HG02973 (cell line): ENCODE results near the gene RERE.

Experiments
- ATAC-seq: cut with Tn5 transposase; IDR thresholded peaks from one replicate; pipeline ENCODE4 v1.9.1; 2021; ENCODE audit warnings: moderate library complexity; ENCODE audit not compliant: unreplicated experiment

The RERE gene

GRCh38 chr1:8324176-8324810, 493.1 kb downstream of the RERE start:
- ATAC-seq: no peak

GRCh38 chr1:8323706-8324105, 493.7 kb downstream of the RERE start:
- no peak for ATAC-seq

- ATAC-seq: no peak
These were observed 495.8 kb downstream of the RERE start for GRCh38 chr1:8321612-8322011.

- no peak for ATAC-seq
These were observed 499.0 kb downstream of the RERE start for GRCh38 chr1:8318436-8318835.

GRCh38 chr1:8317647-8318381, 499.6 kb downstream of the RERE start, which contains the start of gene SLC45A1:
Gene SLC45A1 (plus strand): TSS chr1:8318114. CDS start chr1:8324330, 6,216 bp downstream.
- no peak for ATAC-seq

GRCh38 chr1:8315573-8316475, 501.6 kb downstream of the RERE start:
- ATAC-seq: no peak

GRCh38 chr1:8314346-8315280, 502.8 kb downstream of the RERE start:
- no peak for ATAC-seq

GRCh38 chr1:8313231-8313630, 504.2 kb downstream of the RERE start:
- ATAC-seq: no peak

- ATAC-seq: no peak
These were observed 504.9 kb downstream of the RERE start for GRCh38 chr1:8312235-8313218.

- no peak for ATAC-seq
These were observed 506.2 kb downstream of the RERE start for GRCh38 chr1:8311068-8311718.

- no peak for ATAC-seq
These were observed 509.8 kb downstream of the RERE start for GRCh38 chr1:8307628-8308027.

GRCh38 chr1:8303876-8304275, 513.6 kb downstream of the RERE start:
- no peak for ATAC-seq

GRCh38 chr1:8303141-8303540, 514.3 kb downstream of the RERE start:
- no peak for ATAC-seq
